Aorta (tissue), 5 donors: ENCODE measurements around the gene DENND4B. TPM values are rescaled to one million over a fixed set of nuclear protein-coding genes. Genes with fewer than 3 reads are reported as not detected.

Experiments
- ATAC-seq: fragments of 200-7000 bp; cut with Tn5 transposase; one replicate; pipeline ENCODE4 v1.9.1; 2022; ENCODE audit warnings: moderate library complexity; ENCODE audit not compliant: low FRiP score
- DNase-seq, 2 donors: peaks; one replicate each; pipeline ENCODE4 v3.0.0-alpha.2; 2020
- H3K27ac ChIP-seq, 2 donors: one replicate each; pipeline ENCODE4 v1.5.1; 2013; ENCODE audit warnings: low read length in 2 of 2, mild to moderate bottlenecking in 2 of 2, moderate library complexity in 2 of 2, control low read depth in 1 of 2, inconsistent platforms in 1 of 2, low read depth in 1 of 2
- H3K27me3 ChIP-seq, 2 donors: one replicate each; pipeline ENCODE4 v1.6.1; 2013; ENCODE audit warnings: control low read depth in 1 of 2, low read length in 1 of 2, mild to moderate bottlenecking in 1 of 2, moderate library complexity in 1 of 2; ENCODE audit not compliant: insufficient read depth in 2 of 2, control insufficient read depth in 1 of 2
- H3K36me3 ChIP-seq, 2 donors: one replicate each; pipeline ENCODE4 v1.6.1; 2013; ENCODE audit warnings: control low read depth in 1 of 2, low read length in 1 of 2, mild to moderate bottlenecking in 1 of 2; ENCODE audit not compliant: insufficient read depth in 2 of 2, control insufficient read depth in 1 of 2
- H3K4me1 ChIP-seq, 2 donors: one replicate each; pipeline ENCODE4 v1.6.1; 2013; ENCODE audit warnings: low read length in 2 of 2, control low read depth in 1 of 2, mild to moderate bottlenecking in 1 of 2, moderate library complexity in 1 of 2; ENCODE audit not compliant: insufficient read depth in 2 of 2, control insufficient read depth in 1 of 2
- H3K4me3 ChIP-seq, 2 donors: one replicate each; pipeline ENCODE4 v1.5.1; 2013; ENCODE audit warnings: low read length in 2 of 2, control low read depth in 1 of 2, mild to moderate bottlenecking in 1 of 2
- H3K9me3 ChIP-seq: one replicate; pipeline ENCODE4 v1.6.1; 2013; ENCODE audit warnings: mild to moderate bottlenecking, low read length; ENCODE audit not compliant: control insufficient read depth
- WGBS, 2 donors: extraction: QIAGEN DNeasy Blood & Tissue Kit; methylation state at CpG; one replicate each; pipeline ENCODE4 v1.1.7; 2013; 5-methylcytosine and 5-hydroxymethylcytosine counted together
- intact Hi-C, 2 donors: fragments of 100-400 bp; cut with DNase I; formaldehyde crosslinking; loops; one replicate each; pipeline versions ENCODE4 v1.14.2 to v1.15.0; 2022
- polyA plus RNA-seq, 2 donors: library from polyadenylated mRNA; stranded (reverse); fragments of 200-250 nt; gene quantifications; one replicate each; pipeline ENCODE4 v1.2.3, GENCODE V29; 2013
- total RNA-seq, 2 donors: library from RNA; stranded (reverse); fragmentation: NEBNext Ultra II Directional; extraction: Animal tissue kit (Norgen Biotek cat#: 25700); gene quantifications; one replicate each; pipeline ENCODE4 v1.2.1, GENCODE V29; 2021
- donor health status: healthy with polysubstance abuse.
- donor health status: Bipolar disorder and iron deficiency.
- donor health status: DM: no; HTN: no; CAD: no.
- donor health status: DM: no; HTN: no; CAD: no.
- donor health status: DM: yes; HTN: yes; CAD: no.

Gene DENND4B
- total and polyA plus RNA-seq, 4 donors, result 6.6 to 94.7 (median 40.1) TPM

DNA sequence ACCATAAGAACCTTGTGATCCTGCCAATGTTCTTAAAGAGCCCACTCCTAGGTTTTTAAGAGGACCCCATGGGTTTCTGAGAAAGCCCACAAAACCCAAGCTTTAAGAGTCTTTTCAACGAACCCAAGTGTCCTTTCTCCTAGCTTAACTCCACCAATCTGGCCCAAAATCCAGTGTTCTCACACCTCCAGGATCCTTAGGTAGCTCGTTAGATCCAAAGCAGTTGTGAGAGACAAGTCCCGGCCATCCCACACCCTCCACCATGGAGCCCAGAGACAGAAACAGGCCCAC, 1.7 kb downstream of the DENND4B start:
- 78 to 81% methylated on average over 3 of the region's 3 CpGs for whole genome bisulfite sequencing, 2 donors
- Histone ChIP-seq H3K27ac (no peak overlapping the region), H3K27me3 (no peaks in the 10 kb centered on the region), H3K36me3 (peaks cover 2 to 7% of the 10 kb centered on the region in 2 donors), H3K4me3 (no peak overlapping the region), H3K4me1 (no peaks in the 10 kb centered on the region), H3K9me3 (no peaks in the 10 kb centered on the region)
- intact Hi-C loops, result loop anchor here (1.0 to 5.0 kb wide), 3 partner anchors 21 to 147 kb away; no protein-coding TSS in a partner anchor
- peak in 1 of 2 donors; percentile 0 for DNase-seq
- no peak for ATAC-seq

DNA sequence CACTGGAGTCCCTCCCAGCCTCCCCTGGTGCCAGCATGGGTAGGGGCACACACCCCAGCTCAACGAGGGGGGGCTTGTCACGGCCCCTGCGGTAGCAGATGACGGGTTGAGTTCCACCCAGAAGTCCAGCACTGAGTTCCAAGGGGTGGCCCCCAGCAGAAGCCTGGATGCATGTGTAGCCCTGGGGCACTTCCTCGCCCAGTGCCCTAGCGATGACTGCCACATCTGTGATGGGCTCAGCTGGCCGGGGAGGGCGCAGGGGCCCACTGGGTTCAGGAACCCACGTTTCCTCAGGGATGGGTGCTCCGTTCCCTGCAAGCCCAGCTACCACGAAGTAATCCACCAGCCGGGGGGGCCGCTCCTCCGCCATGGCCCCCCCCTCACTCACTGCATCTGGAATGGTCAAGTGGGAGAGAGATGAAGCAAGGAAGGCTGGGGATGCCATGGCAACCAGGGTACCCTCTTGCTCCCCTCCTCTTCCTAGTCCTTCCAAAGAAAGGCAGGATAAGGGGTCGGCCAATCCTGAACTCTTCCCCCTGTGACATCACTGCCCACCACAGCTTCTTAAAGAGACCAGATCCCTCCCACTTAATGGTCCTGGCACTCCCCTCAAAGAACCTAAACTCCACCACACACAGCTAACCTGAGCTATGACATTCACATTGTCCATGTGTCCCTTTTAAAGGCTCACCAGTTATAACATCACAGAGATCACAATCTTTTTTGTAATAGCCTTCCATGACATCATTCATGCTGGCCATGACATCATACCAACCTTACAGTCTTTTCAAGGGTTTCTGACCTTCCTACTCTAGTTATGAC, 2.3 kb downstream of the DENND4B start:
- DNase-seq (peak; percentile 51 to 76), ATAC-seq (no peak)
- Histone ChIP-seq H3K36me3 (peaks cover 2 to 7% of the 10 kb centered on the region in 2 donors), H3K4me3 (no peak overlapping the region), H3K9me3 (no peaks in the 10 kb centered on the region), H3K4me1 (no peaks in the 10 kb centered on the region), H3K27ac (no peak overlapping the region), H3K27me3 (no peaks in the 10 kb centered on the region)
- intact Hi-C loops, result no loop called here
- WGBS, 2 donors, result 79 to 83% methylated on average over 15 of the region's 15 CpGs

DNA sequence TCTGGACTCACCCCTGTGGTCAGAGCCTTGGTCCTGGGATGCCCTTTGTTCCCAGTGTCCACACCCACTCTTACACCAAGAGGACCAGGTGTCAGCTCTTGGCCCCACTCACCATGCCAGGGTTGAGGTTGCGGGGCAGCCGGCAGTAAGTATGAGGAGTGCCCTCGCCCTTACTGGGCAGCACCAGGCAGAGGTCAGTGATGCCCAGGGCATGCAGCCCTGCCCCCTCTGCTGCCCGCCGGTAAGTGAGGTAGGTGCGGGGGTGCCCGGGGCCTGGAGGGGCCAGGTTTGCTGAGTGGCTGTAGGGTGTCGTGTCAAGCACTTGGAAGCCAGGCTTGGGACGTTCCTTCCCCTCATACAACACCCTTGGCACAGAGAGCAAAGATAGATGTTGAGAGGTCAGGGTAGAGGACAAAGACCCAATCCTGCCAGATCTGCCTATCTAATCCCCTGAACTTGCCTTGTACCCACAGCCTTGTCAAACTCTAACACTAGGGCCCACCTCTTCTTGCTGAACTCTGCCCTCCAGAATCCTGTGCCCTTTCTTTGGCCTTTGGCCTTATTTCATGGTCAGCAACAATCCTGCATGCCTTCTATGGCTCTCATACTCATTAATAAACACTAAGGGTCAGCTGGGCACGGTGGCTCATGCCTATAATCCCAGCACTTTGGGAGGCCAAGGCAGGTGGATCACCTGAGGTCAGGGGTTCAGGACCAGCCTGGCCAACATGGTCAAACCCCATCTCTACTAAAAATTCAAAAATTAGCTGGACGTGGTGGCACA, 3.6 kb downstream of the DENND4B start:
- no peak for ATAC-seq
- WGBS, 2 donors, result 86 to 89% methylated on average over 11 of the region's 11 CpGs
- H3K36me3 ChIP-seq, result peaks cover 0 to 3% of the 10 kb centered on the region in 2 donors
- H3K27ac ChIP-seq, result no peak overlapping the region
- DNase-seq, result peak; percentile 21 to 63
- no peak overlapping the region for H3K4me3 ChIP-seq
- H3K4me1 ChIP-seq, result no peaks in the 10 kb centered on the region
- H3K27me3 ChIP-seq, result no peaks in the 10 kb centered on the region
- no peaks in the 10 kb centered on the region for H3K9me3 ChIP-seq
- intact Hi-C loops, result no loop called here

DNA sequence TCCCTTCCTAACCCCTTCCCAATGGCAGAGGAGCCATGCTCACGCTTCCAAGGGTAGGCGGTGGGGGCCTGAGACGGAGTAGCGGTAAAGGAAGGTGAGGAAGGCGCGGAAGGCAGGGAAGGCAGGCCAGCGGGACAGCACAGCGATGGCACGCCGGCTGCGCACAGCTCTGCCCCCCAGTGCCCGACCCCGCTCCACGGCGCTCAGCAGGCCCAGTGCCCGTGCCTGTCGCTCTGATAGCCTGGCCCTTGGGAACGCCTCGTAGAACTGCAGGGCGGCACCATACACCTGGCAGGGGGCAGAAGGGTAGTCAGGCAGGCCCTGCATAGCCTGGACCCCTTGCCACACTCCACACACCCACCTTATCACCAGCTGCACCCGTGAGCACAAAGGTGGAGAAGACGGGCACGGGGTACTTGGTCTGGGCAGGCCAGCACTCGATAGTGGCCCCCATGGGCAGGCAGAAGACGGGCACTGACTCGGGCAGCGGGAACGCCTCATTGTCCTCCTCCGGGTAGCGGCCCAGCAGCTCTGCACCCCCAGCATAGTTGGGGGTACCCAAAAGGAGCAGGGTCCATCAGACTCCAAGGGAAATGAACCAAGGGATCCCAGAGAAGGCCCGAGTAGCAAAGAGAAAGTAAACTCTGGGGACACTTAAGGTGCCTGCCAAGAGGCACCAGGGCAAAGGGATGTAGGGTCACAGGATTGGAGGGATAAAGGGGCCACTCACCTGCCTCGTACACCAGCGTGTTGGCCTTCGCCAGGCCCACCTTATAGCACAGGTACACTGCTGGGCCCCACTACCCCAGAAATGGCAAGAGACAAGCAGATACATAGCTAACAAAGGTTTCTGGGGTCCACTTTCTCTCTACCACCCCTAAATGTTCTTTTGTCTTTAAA, 4.4 kb downstream of the DENND4B start:
- H3K27ac ChIP-seq, result no peak overlapping the region

DNA sequence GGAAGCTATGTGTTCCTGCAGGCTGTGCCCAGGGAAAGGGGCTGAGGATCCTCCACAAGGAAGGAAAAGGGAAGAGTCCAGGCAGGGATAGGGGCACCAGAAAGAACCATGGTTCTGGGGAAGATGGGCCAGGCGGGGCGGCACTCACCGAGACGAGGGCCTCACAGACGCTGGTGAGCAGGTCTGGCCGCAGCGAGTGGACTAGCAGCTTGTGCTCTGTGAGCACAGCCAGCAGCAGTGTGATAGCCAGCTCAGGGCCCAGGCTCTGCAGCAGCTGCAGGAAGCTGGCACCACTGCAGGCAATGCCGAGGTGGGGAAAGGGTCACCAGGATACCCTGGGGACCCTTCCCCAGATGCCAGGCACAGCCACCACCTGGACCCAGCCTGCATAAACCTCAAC, 5.8 kb downstream of the DENND4B start:
- Histone ChIP-seq H3K27ac (no peak overlapping the region), H3K9me3 (no peaks in the 10 kb centered on the region), H3K36me3 (peaks cover 0 to 4% of the 10 kb centered on the region in 2 donors), H3K27me3 (no peaks in the 10 kb centered on the region), H3K4me1 (no peaks in the 10 kb centered on the region), H3K4me3 (no peak overlapping the region)
- WGBS, 2 donors, result 93 to 97% methylated on average over 8 of the region's 8 CpGs
- DNase-seq (peak; percentile 26 to 49), ATAC-seq (no peak)
- intact Hi-C loops, result no loop called here

More for the DNA sequence above, 4.4 kb downstream of the DENND4B start:
- intact Hi-C loops, result no loop called here
- no peak for ATAC-seq
- H3K4me3 ChIP-seq, result no peak overlapping the region
- H3K27me3 ChIP-seq, result no peaks in the 10 kb centered on the region
- peak; percentile 47 to 74 for DNase-seq
- H3K36me3 ChIP-seq, result no peaks in the 10 kb centered on the region
- 94% methylated on average over 34 of the region's 34 CpGs for WGBS, 2 donors
- H3K9me3 ChIP-seq, result no peaks in the 10 kb centered on the region
- H3K4me1 ChIP-seq, result no peaks in the 10 kb centered on the region

DNA sequence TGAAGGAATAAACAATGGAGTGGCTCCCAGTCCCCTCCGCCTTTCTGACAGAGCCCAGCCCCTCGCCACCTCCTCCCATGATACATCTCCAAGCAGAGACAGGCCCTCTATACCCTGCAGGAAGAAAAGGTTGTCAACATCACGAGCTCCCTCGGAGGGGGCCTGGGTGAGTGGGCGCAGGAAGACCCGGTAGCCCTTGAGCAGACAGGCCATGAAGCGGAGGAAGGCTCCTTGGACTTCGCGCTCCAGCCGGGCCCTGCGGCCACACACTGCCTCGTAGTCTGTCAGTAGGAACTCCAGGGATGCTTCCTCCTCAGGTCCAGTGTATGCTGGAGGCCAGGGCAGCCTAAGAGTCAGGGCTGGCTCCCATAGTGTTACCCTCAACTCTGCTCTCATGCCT, 7.0 kb downstream of the DENND4B start:
- Histone ChIP-seq H3K27me3 (no peaks in the 10 kb centered on the region), H3K27ac (no peak overlapping the region), H3K36me3 (peaks cover 0 to 8% of the 10 kb centered on the region in 2 donors), H3K4me3 (no peak overlapping the region), H3K9me3 (no peaks in the 10 kb centered on the region), H3K4me1 (no peaks in the 10 kb centered on the region)
- intact Hi-C loops, result no loop called here
- DNase-seq, result peak in 1 of 2 donors; percentile 67
- ATAC-seq, result no peak
- WGBS, 2 donors, result 76 to 79% methylated on average over 12 of the region's 12 CpGs

DNA sequence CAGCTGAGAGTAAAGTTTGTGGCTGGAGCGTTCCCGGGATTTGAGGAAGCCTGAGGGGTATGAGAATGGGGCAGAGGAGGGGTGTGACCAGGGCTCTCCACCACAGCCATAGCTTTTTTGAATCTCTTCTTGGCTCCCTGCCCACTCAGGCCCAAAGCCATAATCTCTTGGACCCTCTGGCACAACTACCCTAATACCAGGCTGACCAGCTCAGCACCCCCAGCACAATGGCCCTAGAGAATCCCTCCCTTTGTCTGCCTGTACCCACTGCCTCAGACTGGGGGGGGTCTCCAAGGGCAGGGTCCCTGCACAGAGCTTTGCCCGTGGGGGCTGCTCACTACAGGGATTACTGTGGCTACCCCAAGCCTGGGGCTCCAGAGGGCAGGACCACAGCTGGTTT, 7.5 kb downstream of the DENND4B start:
- intact Hi-C loops, result no loop called here
- 92 to 95% methylated on average over 3 of the region's 3 CpGs for WGBS, 2 donors
- Histone ChIP-seq H3K36me3 (peaks cover under 1 to 8% of the 10 kb centered on the region in 2 donors), H3K9me3 (no peaks in the 10 kb centered on the region), H3K4me3 (no peak overlapping the region), H3K27me3 (no peaks in the 10 kb centered on the region), H3K27ac (no peak overlapping the region), H3K4me1 (no peaks in the 10 kb centered on the region)
- no peak for ATAC-seq
- DNase-seq, result peak in 1 of 2 donors; percentile 51

DNA sequence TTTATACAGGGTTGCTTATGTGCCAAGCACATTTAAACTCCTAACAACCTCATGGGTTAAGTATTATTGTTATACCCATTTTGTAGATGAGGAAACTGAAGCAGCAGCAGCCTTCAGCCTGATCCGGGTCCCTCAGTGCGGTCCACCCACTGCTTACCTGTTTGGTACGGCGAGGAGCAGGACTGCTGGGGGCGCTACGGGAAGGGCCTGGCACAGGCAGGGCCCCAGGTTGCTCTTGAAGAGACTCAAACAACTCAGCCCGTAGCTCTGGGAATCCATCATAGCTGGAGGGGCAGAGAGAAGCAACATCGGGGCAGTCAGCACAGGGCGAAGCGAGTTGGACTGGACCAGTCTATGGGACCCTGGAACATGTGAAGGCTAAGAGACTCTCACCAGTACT, 9.2 kb downstream of the DENND4B start:
- ATAC-seq (no peak), DNase-seq (peak in 1 of 2 donors; percentile 59)
- peaks cover 6 to 8% of the 10 kb centered on the region in 2 donors for H3K36me3 ChIP-seq
- H3K27ac ChIP-seq, result no peak overlapping the region
- no peak overlapping the region for H3K4me3 ChIP-seq
- H3K27me3 ChIP-seq, result no peaks in the 10 kb centered on the region
- intact Hi-C loops, result no loop called here
- WGBS, 2 donors, result 95 to 96% methylated on average over 10 of the region's 10 CpGs
- no peaks in the 10 kb centered on the region for H3K4me1 ChIP-seq
- H3K9me3 ChIP-seq, result no peaks in the 10 kb centered on the region
